PC-9 (cell line): ENCODE results near the gene PDXDC1. TPM values are rescaled to one million over a fixed set of nuclear protein-coding genes. Genes with fewer than 3 reads are reported as not detected.
"Not testable (repeated sequence)": the region's sequence is repeated elsewhere in the genome, so short reads cannot be mapped to it uniquely, and the experiment has no call there.

Source experiments
- BruUV-seq: library from RNA; stranded (reverse); fragments of 400-500 nt; replicated peaks from 2 replicates; lab custom pipeline; 2021; lab: Mats Ljungman, UMichigan
- CTCF ChIA-PET: fragments of 300-600 bp; sonication (Branson Sonifier 250); formaldehyde crosslinking; loops from one replicate; lab custom pipeline; 2022; ENCODE audit warnings: antibody characterized with exemption; lab: Charles Lee
- POLR2A ChIA-PET: fragments of 300-600 bp; sonication (Branson Sonifier 250); formaldehyde crosslinking; loops from one replicate; lab custom pipeline; 2022; ENCODE audit warnings: antibody characterized with exemption; ENCODE audit not compliant: unreplicated experiment; lab: Charles Lee
- DNase-seq, 2 experiments: peaks; one replicate each; pipeline versions ENCODE4 v3.0.0 to v3.0.0-alpha.2; 2015 to 2022; ENCODE audit warnings: mixed read lengths in 1 of 2
- H2AFZ ChIP-seq: fragments of 200-600 bp; sonication (generic); 2 replicates; pipeline ENCODE4 v1.8.1; 2017; ENCODE audit warnings: antibody characterized with exemption
- H3F3A ChIP-seq: fragments of 200-600 bp; sonication (generic); 2 replicates; pipeline ENCODE4 v1.8.1; 2017; ENCODE audit warnings: antibody characterized with exemption, mild to moderate bottlenecking, low read depth; ENCODE audit not compliant: insufficient read depth
- H3K27ac ChIP-seq: fragments of 200-600 bp; sonication (generic); 2 replicates; pipeline ENCODE4 v1.6.1; 2016; ENCODE audit warnings: mixed run types
- H3K27me3 ChIP-seq: fragments of 200-600 bp; sonication (generic); 2 replicates; pipeline ENCODE4 v1.6.1; 2016; ENCODE audit warnings: low read depth, mixed run types; ENCODE audit not compliant: insufficient read depth
- H3K36me3 ChIP-seq: fragments of 200-600 bp; sonication (generic); 2 replicates; pipeline ENCODE4 v1.6.1; 2016; ENCODE audit warnings: low read depth, mixed run types
- H3K4me1 ChIP-seq: fragments of 200-600 bp; sonication (generic); replicated peaks from 2 replicates; pipeline ENCODE4 v1.6.1; 2016; ENCODE audit warnings: mixed run types; ENCODE audit not compliant: insufficient read depth
- H3K4me2 ChIP-seq: fragments of 200-600 bp; sonication (generic); 2 replicates; pipeline ENCODE4 v1.6.1; 2017; ENCODE audit warnings: mixed run types
- H3K4me3 ChIP-seq: fragments of 200-600 bp; sonication (generic); 2 replicates; pipeline ENCODE4 v1.6.1; 2016; ENCODE audit warnings: mixed run types
- H3K79me2 ChIP-seq: fragments of 200-600 bp; sonication (generic); 2 replicates; pipeline ENCODE4 v1.6.1; 2017; ENCODE audit warnings: low read depth, mixed run types
- H3K9me2 ChIP-seq: fragments of 200-600 bp; sonication (generic); 2 replicates; pipeline ENCODE4 v1.8.1; 2017; ENCODE audit warnings: mild to moderate bottlenecking; ENCODE audit not compliant: insufficient read depth
- H3K9me3 ChIP-seq: fragments of 200-600 bp; sonication (generic); 2 replicates; pipeline ENCODE4 v1.8.1; 2016; ENCODE audit warnings: low read depth; ENCODE audit not compliant: insufficient read depth
- H4K20me1 ChIP-seq: fragments of 200-600 bp; sonication (generic); 2 replicates; pipeline ENCODE4 v1.8.1; 2017; ENCODE audit not compliant: insufficient read depth
- CTCF ChIP-seq: fragments of 200-600 bp; sonication (generic); conservative IDR thresholded peaks from 2 replicates; pipeline ENCODE4 v1.6.1; 2017; ENCODE audit warnings: mixed run types, antibody characterized with exemption, mild to moderate bottlenecking, moderate library complexity
- intact Hi-C: fragments of 100-400 bp; cut with micrococcal nuclease; formaldehyde crosslinking; loops from one replicate; pipeline ENCODE4 v1.10.0; 2022; ENCODE audit not compliant: unreplicated experiment
- total RNA-seq: library from RNA; stranded (reverse); gene quantifications from 2 replicates; pipeline ENCODE4 v1.2.3, GENCODE V29; 2021

Gene PDXDC1
- total RNA-seq, 1 experiment from 2014 or later = 120 TPM

GRCh38 chr16:15022194-15022593 lies 47.4 kb downstream of the PDXDC1 start:
- H3K79me2 ChIP-seq, H3K27me3 ChIP-seq, H3K9me2 ChIP-seq, H3K27ac ChIP-seq, H3K4me3 ChIP-seq, H3K36me3 ChIP-seq, H3K9me3 ChIP-seq, BruUV-seq, H3K4me2 ChIP-seq, intact Hi-C loops, CTCF ChIA-PET, POLR2A ChIA-PET, H3K4me1 ChIP-seq, H3F3A ChIP-seq, H2AFZ ChIP-seq, H4K20me1 ChIP-seq: not testable (repeated sequence)
- DNase-seq = peak; percentile 20 to 71
- peak; percentile 47; the same call in 1 of the 2 replicates for TF ChIP-seq CTCF

GRCh38 chr16:15023381-15024077 lies 48.7 kb downstream of the PDXDC1 start:
- BruUV-seq, H3K27ac ChIP-seq, H3K4me1 ChIP-seq, H3F3A ChIP-seq, H3K27me3 ChIP-seq, CTCF ChIA-PET, H3K4me2 ChIP-seq, intact Hi-C loops, DNase-seq, H4K20me1 ChIP-seq, H3K4me3 ChIP-seq, H3K9me2 ChIP-seq, H3K36me3 ChIP-seq, H2AFZ ChIP-seq, H3K9me3 ChIP-seq, H3K79me2 ChIP-seq, POLR2A ChIA-PET: not testable (repeated sequence)

GRCh38 chr16:15024858-15025199 lies 50.0 kb downstream of the PDXDC1 start:
- H3K36me3 ChIP-seq, H3K4me3 ChIP-seq, H3K9me3 ChIP-seq, CTCF ChIA-PET, H3K79me2 ChIP-seq, H4K20me1 ChIP-seq, POLR2A ChIA-PET, H3F3A ChIP-seq, H3K4me1 ChIP-seq, DNase-seq, H3K9me2 ChIP-seq, H3K27ac ChIP-seq, H3K27me3 ChIP-seq, H2AFZ ChIP-seq, intact Hi-C loops, BruUV-seq, H3K4me2 ChIP-seq: not testable (repeated sequence)

GRCh38 chr16:15025234-15025951 lies 50.6 kb downstream of the PDXDC1 start:
- H3K36me3 ChIP-seq, H3K27me3 ChIP-seq, H4K20me1 ChIP-seq, H3K9me2 ChIP-seq, H3K4me2 ChIP-seq, H3F3A ChIP-seq, H3K27ac ChIP-seq, CTCF ChIA-PET, DNase-seq, H3K9me3 ChIP-seq, H3K4me1 ChIP-seq, POLR2A ChIA-PET, H3K4me3 ChIP-seq, BruUV-seq, intact Hi-C loops, H2AFZ ChIP-seq, H3K79me2 ChIP-seq: not testable (repeated sequence)

- BruUV-seq = not testable (repeated sequence)
Measured at GRCh38 chr16:15027051-15027450, 52.2 kb downstream of the PDXDC1 start.

GRCh38 chr16:15027503-15028344 lies 52.9 kb downstream of the PDXDC1 start:
- H3K9me3 ChIP-seq, H3F3A ChIP-seq, H3K4me2 ChIP-seq, H3K79me2 ChIP-seq, H2AFZ ChIP-seq, POLR2A ChIA-PET, H3K27me3 ChIP-seq, DNase-seq, CTCF ChIA-PET, H3K4me1 ChIP-seq, H3K27ac ChIP-seq, H3K4me3 ChIP-seq, H4K20me1 ChIP-seq, intact Hi-C loops, BruUV-seq, H3K9me2 ChIP-seq: not testable (repeated sequence)
- H3K36me3 ChIP-seq = 0 out of 2 replicates have a peak, but pooled peaks cover 13% of the 10 kb centered on the region

More at GRCh38 chr16:15027051-15027450, 52.2 kb downstream of the PDXDC1 start:
- H2AFZ ChIP-seq, intact Hi-C loops, H3K4me2 ChIP-seq, POLR2A ChIA-PET, H3K9me2 ChIP-seq, H3F3A ChIP-seq, H3K27ac ChIP-seq, H3K4me3 ChIP-seq, H3K9me3 ChIP-seq, H3K27me3 ChIP-seq, H4K20me1 ChIP-seq, H3K79me2 ChIP-seq, DNase-seq, CTCF ChIA-PET, H3K4me1 ChIP-seq: not testable (repeated sequence)
- 0 out of 2 replicates have a peak, but pooled peaks cover 10% of the 10 kb centered on the region for H3K36me3 ChIP-seq
